DOHH2 (cell line): Measurements from ENCODE around the gene RASL11A.

ENCODE experiments used
- EZH2phosphoT487 ChIP-seq: fragments of 200-600 bp; sonication (generic); IDR thresholded peaks from 2 replicates; pipeline ENCODE4 v1.6.1; 2017; ENCODE audit warnings: borderline replicate concordance, mild to moderate bottlenecking, antibody characterized with exemption, low read length, moderate library complexity, mixed read lengths
- TF ChIP-seq, protein P1 (sequence below): fragments of 200-600 bp; sonication (generic); IDR thresholded peaks from one replicate; pipeline ENCODE4 v1.5.1; 2014; ENCODE audit warnings: antibody characterized with exemption, mild to moderate bottlenecking, low read depth, low read length; ENCODE audit not compliant: poor library complexity, severe bottlenecking

GRCh38 chr13:27264648-27265047 lies 6.0 kb upstream of the RASL11A start:
- TF ChIP-seq, protein P1, sequence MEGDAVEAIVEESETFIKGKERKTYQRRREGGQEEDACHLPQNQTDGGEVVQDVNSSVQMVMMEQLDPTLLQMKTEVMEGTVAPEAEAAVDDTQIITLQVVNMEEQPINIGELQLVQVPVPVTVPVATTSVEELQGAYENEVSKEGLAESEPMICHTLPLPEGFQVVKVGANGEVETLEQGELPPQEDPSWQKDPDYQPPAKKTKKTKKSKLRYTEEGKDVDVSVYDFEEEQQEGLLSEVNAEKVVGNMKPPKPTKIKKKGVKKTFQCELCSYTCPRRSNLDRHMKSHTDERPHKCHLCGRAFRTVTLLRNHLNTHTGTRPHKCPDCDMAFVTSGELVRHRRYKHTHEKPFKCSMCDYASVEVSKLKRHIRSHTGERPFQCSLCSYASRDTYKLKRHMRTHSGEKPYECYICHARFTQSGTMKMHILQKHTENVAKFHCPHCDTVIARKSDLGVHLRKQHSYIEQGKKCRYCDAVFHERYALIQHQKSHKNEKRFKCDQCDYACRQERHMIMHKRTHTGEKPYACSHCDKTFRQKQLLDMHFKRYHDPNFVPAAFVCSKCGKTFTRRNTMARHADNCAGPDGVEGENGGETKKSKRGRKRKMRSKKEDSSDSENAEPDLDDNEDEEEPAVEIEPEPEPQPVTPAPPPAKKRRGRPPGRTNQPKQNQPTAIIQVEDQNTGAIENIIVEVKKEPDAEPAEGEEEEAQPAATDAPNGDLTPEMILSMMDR: no peak
- no peak for TF ChIP-seq EZH2phosphoT487
